Activated CD8-positive, alpha-beta T cell treated with anti-CD3 and anti-CD28 coated beads, Interleukin-2, amount 10 ng/mL, durations not matched to agents 7 days and 5 days (primary cell): ENCODE results near the gene LPAR5. TPM values are rescaled to one million over a fixed set of nuclear protein-coding genes. Genes with fewer than 3 reads are reported as not detected.

Experiments used
- total RNA-seq, 2 experiments: library from RNA; stranded (reverse); gene quantifications; one replicate each; pipeline ENCODE4 v1.2.3, GENCODE V29; 2021

LPAR5 gene
- total RNA-seq, 2 experiments from 2014 or later: 16.5 to 16.8 TPM

Other genes with a start within 250 kb of the LPAR5 start
- 100 to 1,000 TPM; 112 to 131 TPM for gene CD27, start 191.0 kb downstream of the LPAR5 start, total RNA-seq
- gene TAPBPL, start 183.9 kb downstream of the LPAR5 start, total RNA-seq: 10 to 100 TPM; 31.2 to 32.5 TPM
- 10 to 100 TPM; 46.6 to 48.9 TPM for gene VAMP1, start 165.3 kb downstream of the LPAR5 start, total RNA-seq
- gene MRPL51, start 142.7 kb downstream of the LPAR5 start, total RNA-seq: 100 to 1,000 TPM; 217 to 228 TPM
- gene NCAPD2, start 141.9 kb downstream of the LPAR5 start, total RNA-seq: 100 to 1,000 TPM; 195 to 201 TPM
- gene GAPDH, start 101.4 kb downstream of the LPAR5 start, total RNA-seq: 1,000 to 10,000 TPM; 6,175 to 6,471 TPM
- 10 to 100 TPM; 24.9 to 25.5 TPM for gene IFFO1, start 79.9 kb downstream of the LPAR5 start, total RNA-seq
- gene NOP2, start 67.7 kb downstream of the LPAR5 start, total RNA-seq: 10 to 100 TPM; 84.2 to 87.6 TPM
- 100 to 1,000 TPM; 277 to 292 TPM for gene CHD4, start 28.6 kb downstream of the LPAR5 start, total RNA-seq
- 1 to 10 TPM in 1 of 2 experiments, under 1 TPM in 1; 0.76 to 1.7 TPM for gene ACRBP, start 11.5 kb upstream of the LPAR5 start, total RNA-seq
- 10 to 100 TPM; 24.9 TPM for gene ING4, start 27.2 kb upstream of the LPAR5 start, total RNA-seq
- 10 to 100 TPM; 71.9 to 76.4 TPM for gene ZNF384, start 53.4 kb upstream of the LPAR5 start, total RNA-seq
- not detected for gene PIANP, start 64.9 kb upstream of the LPAR5 start, total RNA-seq
- gene COPS7A, start 88.1 kb upstream of the LPAR5 start, total RNA-seq: 10 to 100 TPM; 26.9 to 29.7 TPM
- 100 to 1,000 TPM; 109 to 113 TPM for gene MLF2, start 117.2 kb upstream of the LPAR5 start, total RNA-seq
- gene PTMS, start 130.4 kb upstream of the LPAR5 start, total RNA-seq: 10 to 100 TPM; 42.9 to 47.4 TPM
- gene LAG3, start 136.6 kb upstream of the LPAR5 start, total RNA-seq: 10 to 100 TPM; 43.0 to 45.2 TPM
- gene CD4, start 153.6 kb upstream of the LPAR5 start, total RNA-seq: 1 to 10 TPM in 1 of 2 experiments, under 1 TPM in 1; 0.90 to 1.6 TPM
- under 1 TPM; 0.13 to 0.34 TPM for gene GPR162, start 185.9 kb upstream of the LPAR5 start, total RNA-seq
- under 1 TPM in 1 of 2 experiments, not detected in 1; 0.26 TPM for gene P3H3, start 192.4 kb upstream of the LPAR5 start, total RNA-seq
- gene GNB3, start 205.0 kb upstream of the LPAR5 start, total RNA-seq: under 1 TPM in 1 of 2 experiments, not detected in 1; 0.08 TPM
- 100 to 1,000 TPM; 103 to 115 TPM for gene CDCA3, start 215.3 kb upstream of the LPAR5 start, total RNA-seq
- 100 to 1,000 TPM; 105 to 108 TPM for gene USP5, start 216.2 kb upstream of the LPAR5 start, total RNA-seq
- gene TPI1, start 231.6 kb upstream of the LPAR5 start, total RNA-seq: 1,000 to 10,000 TPM; 1,505 to 1,545 TPM
- 10 to 100 TPM in 1 of 2 experiments, 1 to 10 TPM in 1; 10.0 to 11.2 TPM for gene SPSB2, start 237.3 kb upstream of the LPAR5 start, total RNA-seq